Stimulated activated CD8-positive, alpha-beta memory T cell treated with anti-CD3 and anti-CD28 coated beads, Interleukin-12 subunit alpha, Interleukin-12 subunit beta, amount 100 ng/mL, for 1 hour (primary cell): ENCODE results near the gene OR52E8.

ENCODE experiments used
- DNase-seq: peaks from one replicate; pipeline ENCODE4 v3.0.0-alpha.2; 2020; ENCODE audit warnings: low read depth

The OR52E8 gene

GRCh38 chr11:5857590-5857989, at the start of gene OR52E8:
Gene OR52E8, minus strand, starts transcription at chr11:5857690. Its CDS starts 0 bp downstream, at chr11:5857690.
- DNase-seq: no peak

GRCh38 chr11:5899534-5899933, 42.0 kb upstream of the OR52E8 start:
- DNase-seq: no peak

- DNase-seq: no peak
Measured at GRCh38 chr11:5892908-5893307, 35.4 kb upstream of the OR52E8 start, which contains the start of gene OR52E5. Gene OR52E5, plus strand, starts transcription at chr11:5893208. Its CDS starts 7,569 bp downstream, at chr11:5900777.

GRCh38 chr11:5891216-5891800, 33.8 kb upstream of the OR52E8 start:
- DNase-seq: no peak

GRCh38 chr11:5887661-5888060, 30.2 kb upstream of the OR52E8 start:
- no peak for DNase-seq

- DNase-seq: no peak
Measured at GRCh38 chr11:5887172-5887571, 29.7 kb upstream of the OR52E8 start.

GRCh38 chr11:5881756-5882155, 24.3 kb upstream of the OR52E8 start:
- no peak for DNase-seq

GRCh38 chr11:5880329-5880728, 22.8 kb upstream of the OR52E8 start, which contains the start of gene OR52E4:
Gene OR52E4, plus strand, starts transcription at chr11:5880629. Its CDS starts 3,664 bp downstream, at chr11:5884293.
- no peak for DNase-seq

GRCh38 chr11:5878564-5878963, 21.1 kb upstream of the OR52E8 start:
- no peak for DNase-seq

GRCh38 chr11:5865826-5866225, 8.3 kb upstream of the OR52E8 start:
- no peak for DNase-seq

GRCh38 chr11:5851002-5851401, 6.5 kb downstream of the OR52E8 start:
- no peak for DNase-seq

- DNase-seq: no peak
Measured at GRCh38 chr11:5847711-5848110, 9.8 kb downstream of the OR52E8 start.

GRCh38 chr11:5846701-5847100, 10.8 kb downstream of the OR52E8 start:
- no peak for DNase-seq

- no peak for DNase-seq
Measured at GRCh38 chr11:5841797-5842196, 15.7 kb downstream of the OR52E8 start, which contains the start of gene OR52E6. Gene OR52E6, minus strand, starts transcription at chr11:5841897. Its CDS starts 0 bp downstream, at chr11:5841897.

GRCh38 chr11:5837695-5838094, 19.8 kb downstream of the OR52E8 start:
- no peak for DNase-seq

GRCh38 chr11:5833446-5833845, 24.0 kb downstream of the OR52E8 start:
- DNase-seq: no peak

GRCh38 chr11:5831196-5831829, 26.2 kb downstream of the OR52E8 start:
- no peak for DNase-seq

GRCh38 chr11:5818245-5818886, 39.1 kb downstream of the OR52E8 start:
- DNase-seq: no peak

GRCh38 chr11:5815534-5815933, 42.0 kb downstream of the OR52E8 start:
- no peak for DNase-seq

- no peak for DNase-seq
Measured at GRCh38 chr11:5809905-5810795, 47.3 kb downstream of the OR52E8 start.

- DNase-seq: no peak
Measured at GRCh38 chr11:5809122-5809519, 48.4 kb downstream of the OR52E8 start.

GRCh38 chr11:5808500-5809121, 48.9 kb downstream of the OR52E8 start, which contains the start of gene OR52N2:
Gene OR52N2, plus strand, starts transcription at chr11:5808924. Its CDS starts 11,412 bp downstream, at chr11:5820336.
- DNase-seq: peak; percentile 61
